ENCODE measurements around the gene SOWAHC. TPM values are rescaled to one million over a fixed set of nuclear protein-coding genes. Genes with fewer than 3 reads are reported as not detected.

SOWAHC gene
- total RNA-seq, 1 experiment from 2014 or later: 18.6 TPM

DNA sequence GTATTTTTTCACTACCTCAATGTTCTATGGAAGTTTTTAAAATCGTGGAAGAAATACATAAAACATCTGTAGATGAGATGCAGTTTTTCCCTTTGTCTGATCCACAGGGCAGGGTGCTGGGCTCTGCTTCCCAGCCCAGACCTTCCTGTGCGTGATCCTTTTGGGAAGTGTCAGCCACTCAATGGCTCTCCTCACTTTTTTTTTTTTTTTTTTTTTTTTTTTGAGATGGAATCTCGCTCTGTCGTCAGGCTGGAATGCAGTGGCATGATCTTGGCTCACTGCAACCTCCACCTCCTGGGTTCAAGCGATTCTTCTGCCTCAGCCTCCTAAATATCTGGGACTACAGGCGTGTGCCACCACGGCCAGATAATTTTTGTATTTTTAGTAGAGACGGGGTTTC lies 32.8 kb downstream of the SOWAHC start:
- no peak for DNase-seq (ENCODE audit: low spot score)
- Mint-ChIP-seq H3K4me3 (no peak overlapping the region), H3K27me3 (ENCODE audit: low read depth) (no peaks in the 10 kb centered on the region), H3K4me1 (peaks cover 21% of the 10 kb centered on the region), H3K9me3 (peaks cover 4% of the 10 kb centered on the region; the same call in 1 of the 2 replicates), H3K27ac (no peak overlapping the region), H3K36me3 (no peaks in the 10 kb centered on the region)
- no peak for ATAC-seq
- CTCF ChIA-PET: no interaction called here
- POLR2A ChIA-PET: no interaction called here
- TF ChIP-seq, protein P1, sequence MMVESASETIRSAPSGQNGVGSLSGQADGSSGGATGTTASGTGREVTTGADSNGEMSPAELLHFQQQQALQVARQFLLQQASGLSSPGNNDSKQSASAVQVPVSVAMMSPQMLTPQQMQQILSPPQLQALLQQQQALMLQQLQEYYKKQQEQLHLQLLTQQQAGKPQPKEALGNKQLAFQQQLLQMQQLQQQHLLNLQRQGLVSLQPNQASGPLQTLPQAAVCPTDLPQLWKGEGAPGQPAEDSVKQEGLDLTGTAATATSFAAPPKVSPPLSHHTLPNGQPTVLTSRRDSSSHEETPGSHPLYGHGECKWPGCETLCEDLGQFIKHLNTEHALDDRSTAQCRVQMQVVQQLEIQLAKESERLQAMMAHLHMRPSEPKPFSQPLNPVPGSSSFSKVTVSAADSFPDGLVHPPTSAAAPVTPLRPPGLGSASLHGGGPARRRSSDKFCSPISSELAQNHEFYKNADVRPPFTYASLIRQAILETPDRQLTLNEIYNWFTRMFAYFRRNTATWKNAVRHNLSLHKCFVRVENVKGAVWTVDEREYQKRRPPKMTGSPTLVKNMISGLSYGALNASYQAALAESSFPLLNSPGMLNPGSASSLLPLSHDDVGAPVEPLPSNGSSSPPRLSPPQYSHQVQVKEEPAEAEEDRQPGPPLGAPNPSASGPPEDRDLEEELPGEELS (CRISPR knock-in tag; IDR thresholded peaks at IDR 0.05): no peak

GRCh38 chr2:109647636-109648035 lies 33.5 kb downstream of the SOWAHC start:
- no peak for DNase-seq (ENCODE audit: low spot score)
- ChIA-PET CTCF (interaction anchor here (0.7 kb wide), 1 partner anchor 102 kb away, joined by 3 read pairs; no protein-coding TSS in a partner anchor), POLR2A (no interaction called here)
- Mint-ChIP-seq H3K4me1 (peaks cover 21% of the 10 kb centered on the region), H3K9me3 (peaks cover 4% of the 10 kb centered on the region; the same call in 1 of the 2 replicates), H3K27me3 (ENCODE audit: low read depth) (no peaks in the 10 kb centered on the region), H3K36me3 (no peaks in the 10 kb centered on the region), H3K27ac (peak overlapping the region; percentile 54; the same call in 1 of the 2 replicates), H3K4me3 (no peak overlapping the region)
- TF ChIP-seq ZNF317 (CRISPR knock-in tag; IDR thresholded peaks at IDR 0.05; ENCODE audit: borderline replicate concordance, low read depth) (no peak), ELF4 (CRISPR knock-in tag; IDR thresholded peaks at IDR 0.05; ENCODE audit: low read depth) (no peak), CBFB (CRISPR knock-in tag; IDR thresholded peaks at IDR 0.05; ENCODE audit: low read depth) (no peak), ZNF232 (CRISPR knock-in tag; IDR thresholded peaks at IDR 0.05) (no peak), ZNF138 (CRISPR knock-in tag; conservative IDR thresholded peaks at IDR 0.05) (no peak), ZNF416 (CRISPR knock-in tag; IDR thresholded peaks at IDR 0.05) (no peak), SMAD3 (CRISPR knock-in tag; IDR thresholded peaks at IDR 0.05; ENCODE audit: borderline replicate concordance) (no peak), JAZF1 (CRISPR knock-in tag; IDR thresholded peaks at IDR 0.05) (no peak)
- TF ChIP-seq, protein P2, sequence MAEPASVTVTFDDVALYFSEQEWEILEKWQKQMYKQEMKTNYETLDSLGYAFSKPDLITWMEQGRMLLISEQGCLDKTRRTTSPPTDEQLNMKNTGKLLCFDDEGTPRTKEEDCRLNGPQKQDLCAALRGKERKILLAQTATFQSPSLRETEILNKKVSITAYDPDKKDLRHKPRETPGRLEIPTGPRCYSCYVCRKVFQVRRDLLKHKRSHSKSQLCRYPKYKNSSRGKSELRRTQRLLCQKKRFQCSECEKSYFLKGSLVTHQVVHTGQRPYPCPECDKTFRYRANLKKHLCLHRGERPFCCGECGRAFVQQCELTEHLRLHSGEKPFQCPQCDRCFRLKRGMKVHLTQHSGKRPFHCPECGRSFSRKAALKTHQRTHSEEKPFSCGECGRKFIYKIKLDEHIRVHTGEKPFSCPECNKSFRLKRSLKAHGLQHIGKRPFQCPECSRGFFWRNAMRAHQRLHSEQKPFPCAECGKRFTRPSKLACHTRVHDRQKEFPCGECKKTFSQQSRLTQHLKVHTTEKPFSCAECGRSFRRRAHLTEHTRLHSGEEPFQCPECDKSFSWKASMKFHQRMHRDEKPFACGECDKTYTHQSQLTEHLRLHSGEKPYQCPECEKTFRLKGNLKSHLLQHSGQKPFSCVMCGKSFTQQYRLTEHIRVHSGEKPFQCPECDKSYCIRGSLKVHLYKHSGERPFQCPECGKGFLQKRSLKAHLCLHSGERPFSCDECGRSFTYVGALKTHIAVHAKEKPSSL (CRISPR knock-in tag; conservative IDR thresholded peaks at IDR 0.05): no peak
- TF ChIP-seq, protein P3, sequence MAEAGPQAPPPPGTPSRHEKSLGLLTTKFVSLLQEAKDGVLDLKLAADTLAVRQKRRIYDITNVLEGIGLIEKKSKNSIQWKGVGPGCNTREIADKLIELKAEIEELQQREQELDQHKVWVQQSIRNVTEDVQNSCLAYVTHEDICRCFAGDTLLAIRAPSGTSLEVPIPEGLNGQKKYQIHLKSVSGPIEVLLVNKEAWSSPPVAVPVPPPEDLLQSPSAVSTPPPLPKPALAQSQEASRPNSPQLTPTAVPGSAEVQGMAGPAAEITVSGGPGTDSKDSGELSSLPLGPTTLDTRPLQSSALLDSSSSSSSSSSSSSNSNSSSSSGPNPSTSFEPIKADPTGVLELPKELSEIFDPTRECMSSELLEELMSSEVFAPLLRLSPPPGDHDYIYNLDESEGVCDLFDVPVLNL (CRISPR knock-in tag; IDR thresholded peaks at IDR 0.05; ENCODE audit: borderline replicate concordance, low read depth): no peak
- TF ChIP-seq, protein P4, sequence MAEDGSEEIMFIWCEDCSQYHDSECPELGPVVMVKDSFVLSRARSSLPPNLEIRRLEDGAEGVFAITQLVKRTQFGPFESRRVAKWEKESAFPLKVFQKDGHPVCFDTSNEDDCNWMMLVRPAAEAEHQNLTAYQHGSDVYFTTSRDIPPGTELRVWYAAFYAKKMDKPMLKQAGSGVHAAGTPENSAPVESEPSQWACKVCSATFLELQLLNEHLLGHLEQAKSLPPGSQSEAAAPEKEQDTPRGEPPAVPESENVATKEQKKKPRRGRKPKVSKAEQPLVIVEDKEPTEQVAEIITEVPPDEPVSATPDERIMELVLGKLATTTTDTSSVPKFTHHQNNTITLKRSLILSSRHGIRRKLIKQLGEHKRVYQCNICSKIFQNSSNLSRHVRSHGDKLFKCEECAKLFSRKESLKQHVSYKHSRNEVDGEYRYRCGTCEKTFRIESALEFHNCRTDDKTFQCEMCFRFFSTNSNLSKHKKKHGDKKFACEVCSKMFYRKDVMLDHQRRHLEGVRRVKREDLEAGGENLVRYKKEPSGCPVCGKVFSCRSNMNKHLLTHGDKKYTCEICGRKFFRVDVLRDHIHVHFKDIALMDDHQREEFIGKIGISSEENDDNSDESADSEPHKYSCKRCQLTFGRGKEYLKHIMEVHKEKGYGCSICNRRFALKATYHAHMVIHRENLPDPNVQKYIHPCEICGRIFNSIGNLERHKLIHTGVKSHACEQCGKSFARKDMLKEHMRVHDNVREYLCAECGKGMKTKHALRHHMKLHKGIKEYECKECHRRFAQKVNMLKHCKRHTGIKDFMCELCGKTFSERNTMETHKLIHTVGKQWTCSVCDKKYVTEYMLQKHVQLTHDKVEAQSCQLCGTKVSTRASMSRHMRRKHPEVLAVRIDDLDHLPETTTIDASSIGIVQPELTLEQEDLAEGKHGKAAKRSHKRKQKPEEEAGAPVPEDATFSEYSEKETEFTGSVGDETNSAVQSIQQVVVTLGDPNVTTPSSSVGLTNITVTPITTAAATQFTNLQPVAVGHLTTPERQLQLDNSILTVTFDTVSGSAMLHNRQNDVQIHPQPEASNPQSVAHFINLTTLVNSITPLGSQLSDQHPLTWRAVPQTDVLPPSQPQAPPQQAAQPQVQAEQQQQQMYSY (CRISPR knock-in tag; IDR thresholded peaks at IDR 0.05): no peak
- TF ChIP-seq, protein P5, sequence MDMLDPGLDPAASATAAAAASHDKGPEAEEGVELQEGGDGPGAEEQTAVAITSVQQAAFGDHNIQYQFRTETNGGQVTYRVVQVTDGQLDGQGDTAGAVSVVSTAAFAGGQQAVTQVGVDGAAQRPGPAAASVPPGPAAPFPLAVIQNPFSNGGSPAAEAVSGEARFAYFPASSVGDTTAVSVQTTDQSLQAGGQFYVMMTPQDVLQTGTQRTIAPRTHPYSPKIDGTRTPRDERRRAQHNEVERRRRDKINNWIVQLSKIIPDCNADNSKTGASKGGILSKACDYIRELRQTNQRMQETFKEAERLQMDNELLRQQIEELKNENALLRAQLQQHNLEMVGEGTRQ (CRISPR knock-in tag; IDR thresholded peaks at IDR 0.05): no peak
- TF ChIP-seq, protein P6, sequence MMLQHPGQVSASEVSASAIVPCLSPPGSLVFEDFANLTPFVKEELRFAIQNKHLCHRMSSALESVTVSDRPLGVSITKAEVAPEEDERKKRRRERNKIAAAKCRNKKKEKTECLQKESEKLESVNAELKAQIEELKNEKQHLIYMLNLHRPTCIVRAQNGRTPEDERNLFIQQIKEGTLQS (CRISPR knock-in tag; conservative IDR thresholded peaks at IDR 0.05): no peak
- TF ChIP-seq, protein P7, sequence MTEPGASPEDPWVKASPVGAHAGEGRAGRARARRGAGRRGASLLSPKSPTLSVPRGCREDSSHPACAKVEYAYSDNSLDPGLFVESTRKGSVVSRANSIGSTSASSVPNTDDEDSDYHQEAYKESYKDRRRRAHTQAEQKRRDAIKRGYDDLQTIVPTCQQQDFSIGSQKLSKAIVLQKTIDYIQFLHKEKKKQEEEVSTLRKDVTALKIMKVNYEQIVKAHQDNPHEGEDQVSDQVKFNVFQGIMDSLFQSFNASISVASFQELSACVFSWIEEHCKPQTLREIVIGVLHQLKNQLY (CRISPR knock-in tag; IDR thresholded peaks at IDR 0.05): no peak
- ATAC-seq: no peak

All from WTC11 (cell line).